Measurements from ENCODE around the gene NDST3. TPM values are rescaled to one million over a fixed set of nuclear protein-coding genes. Genes with fewer than 3 reads are reported as not detected.

The NDST3 gene
- under 1 TPM in 1 of 4 donors, not detected in 3; 0.19 TPM for total RNA-seq

GRCh38 chr4:118034053-118034785 lies at the start of gene NDST3:
NDST3 (plus strand) TSS chr4:118034486; CDS start chr4:118053911, 19,425 bp downstream.
- H3K9me3 ChIP-seq, result no peaks in the 10 kb centered on the region
- H3K36me3 ChIP-seq, result no peaks in the 10 kb centered on the region
- TF ChIP-seq CTCF (IDR thresholded peaks at IDR 0.05) (peak in 3 of 6 experiments; percentile 34 to 47 (median 47)), POLR2A (IDR thresholded peaks at IDR 0.05) (no peak)
- H3K4me1 ChIP-seq, result peaks cover 0 to 16% (median 0%) of the 10 kb centered on the region in 3 donors
- WGBS, 2 donors, result 14% methylated on average over 11 of the region's 11 CpGs
- peaks cover 0 to 57% (median 0%) of the 10 kb centered on the region in 4 donors for H3K27me3 ChIP-seq
- DNase-seq, result no peak
- intact Hi-C loops (cut with DNase I), result no loop called here
- no peak within 1 kb of the TSS for H3K27ac ChIP-seq
- peak within 1 kb of the TSS; percentile 27 to 69 (median 39) for H3K4me3 ChIP-seq

GRCh38 chr4:117986321-117986720 lies 48.0 kb upstream of the NDST3 start:
- no peaks in the 10 kb centered on the region for H3K4me1 ChIP-seq
- H3K4me3 ChIP-seq, result no peak overlapping the region
- no peaks in the 10 kb centered on the region for H3K27me3 ChIP-seq
- H3K9me3 ChIP-seq, result no peaks in the 10 kb centered on the region
- H3K27ac ChIP-seq, result no peak overlapping the region
- DNase-seq, result no peak
- WGBS, 2 donors, result 46 to 55% methylated on average over 2 of the region's 2 CpGs
- no peaks in the 10 kb centered on the region for H3K36me3 ChIP-seq
- intact Hi-C loops (cut with DNase I), result no loop called here
- TF ChIP-seq POLR2A (IDR thresholded peaks at IDR 0.05) (no peak), CTCF (IDR thresholded peaks at IDR 0.05) (no peak)

GRCh38 chr4:117987464-117987863 lies 46.8 kb upstream of the NDST3 start:
- no peaks in the 10 kb centered on the region for H3K36me3 ChIP-seq
- DNase-seq, result no peak
- no peak overlapping the region for H3K4me3 ChIP-seq
- H3K4me1 ChIP-seq, result no peaks in the 10 kb centered on the region
- no peaks in the 10 kb centered on the region for H3K9me3 ChIP-seq
- 30 to 36% methylated on average over 1 of the region's 1 CpG for WGBS, 2 donors
- TF ChIP-seq POLR2A (IDR thresholded peaks at IDR 0.05) (no peak), CTCF (IDR thresholded peaks at IDR 0.05) (no peak)
- H3K27ac ChIP-seq, result no peak overlapping the region
- no peaks in the 10 kb centered on the region for H3K27me3 ChIP-seq
- intact Hi-C loops (cut with DNase I), result no loop called here

GRCh38 chr4:117996891-117997290 lies 37.4 kb upstream of the NDST3 start:
- Histone ChIP-seq H3K36me3 (no peaks in the 10 kb centered on the region), H3K4me3 (no peak overlapping the region), H3K27me3 (no peaks in the 10 kb centered on the region), H3K9me3 (no peaks in the 10 kb centered on the region), H3K27ac (no peak overlapping the region), H3K4me1 (no peaks in the 10 kb centered on the region)
- TF ChIP-seq CTCF (IDR thresholded peaks at IDR 0.05), result no peak
- TF ChIP-seq POLR2A (IDR thresholded peaks at IDR 0.05), result no peak
- intact Hi-C loops (cut with DNase I), result no loop called here
- DNase-seq, result no peak
- 90 to 100% methylated on average over 2 of the region's 2 CpGs for WGBS, 2 donors

GRCh38 chr4:118004088-118004487 lies 30.2 kb upstream of the NDST3 start:
- intact Hi-C loops (cut with DNase I), result no loop called here
- no peak for TF ChIP-seq CTCF (IDR thresholded peaks at IDR 0.05)
- no peak for TF ChIP-seq POLR2A (IDR thresholded peaks at IDR 0.05)
- 79 to 84% methylated on average over 2 of the region's 2 CpGs for WGBS, 2 donors
- Histone ChIP-seq H3K27ac (no peak overlapping the region), H3K4me1 (no peaks in the 10 kb centered on the region), H3K9me3 (no peaks in the 10 kb centered on the region), H3K27me3 (no peaks in the 10 kb centered on the region), H3K36me3 (no peaks in the 10 kb centered on the region), H3K4me3 (no peak overlapping the region)
- no peak for DNase-seq
